ENCODE measurements around the gene TLCD2. TPM values are rescaled to one million over a fixed set of nuclear protein-coding genes. Genes with fewer than 3 reads are reported as not detected.
A peak's percentile ranks its signal among the peaks of the same experiment; 100 is the strongest.

The TLCD2 gene
- total and polyA plus RNA-seq, 9 of the 15 experiments (the other 6 are each of a cell fraction or from before 2014, with no cell fraction given) = 0.10 to 0.89 (median 0.58) TPM

DNA sequence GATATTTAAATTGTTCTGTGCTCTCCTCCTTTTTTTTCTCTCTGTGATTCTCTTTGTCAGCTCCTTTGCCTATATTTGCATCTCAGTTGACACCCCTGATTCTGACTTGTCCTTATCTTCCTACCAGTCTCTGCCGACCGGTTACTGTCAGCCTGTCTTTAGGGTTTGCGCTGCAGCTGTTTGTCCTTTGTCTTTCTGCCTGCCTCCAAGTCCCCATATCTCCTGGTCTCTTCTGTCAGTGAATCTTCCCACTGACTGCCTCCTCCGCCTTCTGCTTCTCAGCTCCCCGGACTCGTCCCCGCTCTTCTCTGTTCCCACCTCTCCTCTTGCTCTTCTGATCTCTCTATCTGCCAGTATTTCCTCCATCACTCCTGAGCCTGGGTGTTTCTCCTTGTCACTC, 5.2 kb downstream of the TLCD2 start (continued):
- TF ChIP-seq, protein P1, sequence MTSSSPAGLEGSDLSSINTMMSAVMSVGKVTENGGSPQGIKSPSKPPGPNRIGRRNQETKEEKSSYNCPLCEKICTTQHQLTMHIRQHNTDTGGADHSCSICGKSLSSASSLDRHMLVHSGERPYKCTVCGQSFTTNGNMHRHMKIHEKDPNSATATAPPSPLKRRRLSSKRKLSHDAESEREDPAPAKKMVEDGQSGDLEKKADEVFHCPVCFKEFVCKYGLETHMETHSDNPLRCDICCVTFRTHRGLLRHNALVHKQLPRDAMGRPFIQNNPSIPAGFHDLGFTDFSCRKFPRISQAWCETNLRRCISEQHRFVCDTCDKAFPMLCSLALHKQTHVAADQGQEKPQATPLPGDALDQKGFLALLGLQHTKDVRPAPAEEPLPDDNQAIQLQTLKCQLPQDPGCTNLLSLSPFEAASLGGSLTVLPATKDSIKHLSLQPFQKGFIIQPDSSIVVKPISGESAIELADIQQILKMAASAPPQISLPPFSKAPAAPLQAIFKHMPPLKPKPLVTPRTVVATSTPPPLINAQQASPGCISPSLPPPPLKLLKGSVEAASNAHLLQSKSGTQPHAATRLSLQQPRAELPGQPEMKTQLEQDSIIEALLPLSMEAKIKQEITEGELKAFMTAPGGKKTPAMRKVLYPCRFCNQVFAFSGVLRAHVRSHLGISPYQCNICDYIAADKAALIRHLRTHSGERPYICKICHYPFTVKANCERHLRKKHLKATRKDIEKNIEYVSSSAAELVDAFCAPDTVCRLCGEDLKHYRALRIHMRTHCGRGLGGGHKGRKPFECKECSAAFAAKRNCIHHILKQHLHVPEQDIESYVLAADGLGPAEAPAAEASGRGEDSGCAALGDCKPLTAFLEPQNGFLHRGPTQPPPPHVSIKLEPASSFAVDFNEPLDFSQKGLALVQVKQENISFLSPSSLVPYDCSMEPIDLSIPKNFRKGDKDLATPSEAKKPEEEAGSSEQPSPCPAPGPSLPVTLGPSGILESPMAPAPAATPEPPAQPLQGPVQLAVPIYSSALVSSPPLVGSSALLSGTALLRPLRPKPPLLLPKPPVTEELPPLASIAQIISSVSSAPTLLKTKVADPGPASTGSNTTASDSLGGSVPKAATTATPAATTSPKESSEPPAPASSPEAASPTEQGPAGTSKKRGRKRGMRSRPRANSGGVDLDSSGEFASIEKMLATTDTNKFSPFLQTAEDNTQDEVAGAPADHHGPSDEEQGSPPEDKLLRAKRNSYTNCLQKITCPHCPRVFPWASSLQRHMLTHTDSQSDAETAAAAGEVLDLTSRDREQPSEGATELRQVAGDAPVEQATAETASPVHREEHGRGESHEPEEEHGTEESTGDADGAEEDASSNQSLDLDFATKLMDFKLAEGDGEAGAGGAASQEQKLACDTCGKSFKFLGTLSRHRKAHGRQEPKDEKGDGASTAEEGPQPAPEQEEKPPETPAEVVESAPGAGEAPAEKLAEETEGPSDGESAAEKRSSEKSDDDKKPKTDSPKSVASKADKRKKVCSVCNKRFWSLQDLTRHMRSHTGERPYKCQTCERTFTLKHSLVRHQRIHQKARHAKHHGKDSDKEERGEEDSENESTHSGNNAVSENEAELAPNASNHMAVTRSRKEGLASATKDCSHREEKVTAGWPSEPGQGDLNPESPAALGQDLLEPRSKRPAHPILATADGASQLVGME (CRISPR knock-in tag; IDR thresholded peaks at IDR 0.05) = no peak
- no peak for TF ChIP-seq ARNT (IDR thresholded peaks at IDR 0.05)
- TF ChIP-seq, protein P2, sequence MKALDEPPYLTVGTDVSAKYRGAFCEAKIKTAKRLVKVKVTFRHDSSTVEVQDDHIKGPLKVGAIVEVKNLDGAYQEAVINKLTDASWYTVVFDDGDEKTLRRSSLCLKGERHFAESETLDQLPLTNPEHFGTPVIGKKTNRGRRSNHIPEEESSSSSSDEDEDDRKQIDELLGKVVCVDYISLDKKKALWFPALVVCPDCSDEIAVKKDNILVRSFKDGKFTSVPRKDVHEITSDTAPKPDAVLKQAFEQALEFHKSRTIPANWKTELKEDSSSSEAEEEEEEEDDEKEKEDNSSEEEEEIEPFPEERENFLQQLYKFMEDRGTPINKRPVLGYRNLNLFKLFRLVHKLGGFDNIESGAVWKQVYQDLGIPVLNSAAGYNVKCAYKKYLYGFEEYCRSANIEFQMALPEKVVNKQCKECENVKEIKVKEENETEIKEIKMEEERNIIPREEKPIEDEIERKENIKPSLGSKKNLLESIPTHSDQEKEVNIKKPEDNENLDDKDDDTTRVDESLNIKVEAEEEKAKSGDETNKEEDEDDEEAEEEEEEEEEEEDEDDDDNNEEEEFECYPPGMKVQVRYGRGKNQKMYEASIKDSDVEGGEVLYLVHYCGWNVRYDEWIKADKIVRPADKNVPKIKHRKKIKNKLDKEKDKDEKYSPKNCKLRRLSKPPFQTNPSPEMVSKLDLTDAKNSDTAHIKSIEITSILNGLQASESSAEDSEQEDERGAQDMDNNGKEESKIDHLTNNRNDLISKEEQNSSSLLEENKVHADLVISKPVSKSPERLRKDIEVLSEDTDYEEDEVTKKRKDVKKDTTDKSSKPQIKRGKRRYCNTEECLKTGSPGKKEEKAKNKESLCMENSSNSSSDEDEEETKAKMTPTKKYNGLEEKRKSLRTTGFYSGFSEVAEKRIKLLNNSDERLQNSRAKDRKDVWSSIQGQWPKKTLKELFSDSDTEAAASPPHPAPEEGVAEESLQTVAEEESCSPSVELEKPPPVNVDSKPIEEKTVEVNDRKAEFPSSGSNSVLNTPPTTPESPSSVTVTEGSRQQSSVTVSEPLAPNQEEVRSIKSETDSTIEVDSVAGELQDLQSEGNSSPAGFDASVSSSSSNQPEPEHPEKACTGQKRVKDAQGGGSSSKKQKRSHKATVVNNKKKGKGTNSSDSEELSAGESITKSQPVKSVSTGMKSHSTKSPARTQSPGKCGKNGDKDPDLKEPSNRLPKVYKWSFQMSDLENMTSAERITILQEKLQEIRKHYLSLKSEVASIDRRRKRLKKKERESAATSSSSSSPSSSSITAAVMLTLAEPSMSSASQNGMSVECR (CRISPR knock-in tag; IDR thresholded peaks at IDR 0.05) = 0 out of 2 replicates have a peak, but pooled peaks have one; percentile 23
- TF ChIP-seq SOX6 (IDR thresholded peaks at IDR 0.05) = peak; percentile 92
- TF ChIP-seq MECOM (CRISPR knock-in tag; IDR thresholded peaks at IDR 0.05) = peak; percentile 92
- TF ChIP-seq, protein P3, sequence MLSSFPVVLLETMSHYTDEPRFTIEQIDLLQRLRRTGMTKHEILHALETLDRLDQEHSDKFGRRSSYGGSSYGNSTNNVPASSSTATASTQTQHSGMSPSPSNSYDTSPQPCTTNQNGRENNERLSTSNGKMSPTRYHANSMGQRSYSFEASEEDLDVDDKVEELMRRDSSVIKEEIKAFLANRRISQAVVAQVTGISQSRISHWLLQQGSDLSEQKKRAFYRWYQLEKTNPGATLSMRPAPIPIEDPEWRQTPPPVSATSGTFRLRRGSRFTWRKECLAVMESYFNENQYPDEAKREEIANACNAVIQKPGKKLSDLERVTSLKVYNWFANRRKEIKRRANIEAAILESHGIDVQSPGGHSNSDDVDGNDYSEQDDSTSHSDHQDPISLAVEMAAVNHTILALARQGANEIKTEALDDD (IDR thresholded peaks at IDR 0.05) = 0 out of 2 replicates have a peak, but pooled peaks have one; percentile 40
- TF ChIP-seq ZNF644 (tag; IDR thresholded peaks at IDR 0.05; ENCODE audit: low read depth) = no peak
- no peak for TF ChIP-seq GTF2A2 (tag; IDR thresholded peaks at IDR 0.05)
- peak; percentile 21 to 54; a peak in 2 of 4 replicates for TF ChIP-seq TRIM24 (IDR thresholded peaks at IDR 0.05)
- no peak for TF ChIP-seq SIN3B (IDR thresholded peaks at IDR 0.05; ENCODE audit: low read depth)
- TF ChIP-seq TAF9B (IDR thresholded peaks at IDR 0.05; ENCODE audit: partially characterized antibody) = peak; percentile 27
- TF ChIP-seq NFATC3 (IDR thresholded peaks at IDR 0.05) = no peak
- no peak for TF ChIP-seq BRD4 (IDR thresholded peaks at IDR 0.05)
- TF ChIP-seq ARID1B (IDR thresholded peaks at IDR 0.05) = peak; percentile 81
- no peak for TF ChIP-seq ZNF384 (IDR thresholded peaks at IDR 0.05; ENCODE audit: low read depth, low read length)
